HS-27A (cell line): ENCODE data around the gene ZFP30.
"Not testable (repeated sequence)": the region's sequence is repeated elsewhere in the genome, so short reads cannot be mapped to it uniquely, and the experiment has no call there.

ENCODE experiments used
- DNase-seq: peaks from one replicate; pipeline ENCODE4 v3.0.0-alpha.2; 2012; ENCODE audit warnings: low read depth, missing footprints

ZFP30 gene

DNA sequence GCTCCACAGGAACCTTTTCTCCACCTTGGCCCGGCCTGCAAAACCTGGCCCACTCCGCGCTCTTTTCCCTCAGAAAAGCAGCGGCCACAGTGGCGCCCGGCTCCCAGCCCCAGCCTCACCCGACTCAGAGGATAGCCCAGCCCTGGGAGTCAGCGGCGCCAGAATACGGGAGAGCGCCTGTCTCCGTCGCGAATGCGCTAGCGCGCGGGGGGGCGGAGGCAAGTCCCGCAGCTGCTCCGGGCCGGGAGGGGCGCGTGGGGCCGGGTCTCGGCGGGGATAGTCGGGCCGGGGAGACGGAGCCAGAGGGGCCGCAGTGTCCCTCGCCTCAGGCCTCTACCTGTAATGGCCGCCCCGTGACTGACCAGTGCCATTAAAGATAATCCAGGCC is at the start of gene ZFP30:
Gene ZFP30 (minus strand): TSS at position 165 of the 388 bp plus-strand sequence. CDS start 7,643 bp downstream, outside the sequence.
- peak; percentile 69 for DNase-seq

DNA sequence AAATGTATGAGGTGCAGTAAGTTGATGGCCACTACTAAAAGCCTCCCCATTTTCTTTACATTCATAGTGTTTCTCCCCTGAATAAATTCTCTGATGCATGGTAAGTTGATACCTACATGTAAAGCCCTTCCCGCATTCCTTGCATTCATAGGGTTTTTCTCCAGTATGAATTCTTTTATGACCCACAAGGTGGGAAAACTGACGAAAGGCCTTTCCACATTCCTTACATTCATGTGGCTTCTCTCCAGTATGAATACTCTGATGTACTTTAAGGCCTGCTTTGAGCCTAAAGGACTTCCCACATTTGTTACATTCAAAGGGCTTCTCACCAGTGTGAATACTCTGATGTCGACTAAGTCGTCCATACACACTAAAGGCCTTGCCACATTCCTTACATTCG is 43.8 kb upstream of the ZFP30 start:
- DNase-seq, result peak; percentile 31

DNA sequence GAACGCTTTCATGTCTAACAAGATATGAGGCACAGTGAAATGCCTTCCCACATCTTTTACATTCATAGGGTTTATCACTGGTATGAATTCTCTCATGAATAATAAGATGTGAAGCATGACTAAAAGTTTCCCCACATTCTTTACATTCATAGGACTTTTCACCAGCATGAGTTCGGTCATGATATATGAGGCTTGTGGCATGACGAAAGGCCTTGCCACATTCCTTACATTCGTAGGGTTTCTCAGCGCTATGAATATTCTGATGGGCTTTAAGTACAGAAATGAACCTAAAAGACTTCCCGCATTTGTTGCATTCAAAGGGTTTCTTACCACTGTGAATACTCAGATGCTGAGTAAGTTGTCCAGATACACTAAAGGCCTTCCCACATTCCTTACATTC is 43.0 kb upstream of the ZFP30 start:
- peak; percentile 14 for DNase-seq

DNA sequence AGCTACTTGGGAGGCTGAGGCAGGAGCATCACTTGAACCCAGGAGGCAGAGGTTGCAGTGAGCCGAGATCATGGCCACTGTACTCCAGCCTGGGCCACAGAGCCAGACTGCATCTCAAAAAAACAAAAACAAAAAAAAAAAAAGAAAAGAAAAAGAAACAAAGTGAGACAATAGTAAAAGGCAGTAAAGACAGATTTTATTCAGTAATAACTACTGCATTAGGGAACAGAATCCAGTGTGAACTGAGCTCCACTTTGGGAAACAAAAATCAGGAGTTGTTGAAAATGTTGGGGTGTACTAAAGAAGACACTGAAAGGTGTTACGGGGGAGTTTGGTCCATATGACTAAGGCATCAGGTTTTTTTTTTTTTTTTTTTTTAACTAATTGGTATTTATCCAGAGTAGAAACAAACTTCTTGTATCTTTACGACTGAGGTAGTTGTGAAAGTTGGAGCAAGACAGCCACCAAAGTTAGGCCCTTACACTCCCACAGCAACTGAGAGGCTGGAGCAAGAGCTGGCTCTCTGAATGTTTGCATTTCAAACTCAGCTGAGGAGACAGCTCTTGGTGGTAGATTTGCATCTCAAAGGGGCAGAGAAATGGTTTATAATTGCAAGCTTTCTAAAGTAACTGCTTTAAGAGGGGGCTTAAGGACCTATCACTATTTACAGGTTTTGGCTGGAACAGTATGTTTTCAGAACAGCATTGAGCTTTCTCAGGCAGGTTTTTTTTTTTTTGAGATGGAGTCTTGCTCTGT is 40.1 kb upstream of the ZFP30 start:
- no peak for DNase-seq

DNA sequence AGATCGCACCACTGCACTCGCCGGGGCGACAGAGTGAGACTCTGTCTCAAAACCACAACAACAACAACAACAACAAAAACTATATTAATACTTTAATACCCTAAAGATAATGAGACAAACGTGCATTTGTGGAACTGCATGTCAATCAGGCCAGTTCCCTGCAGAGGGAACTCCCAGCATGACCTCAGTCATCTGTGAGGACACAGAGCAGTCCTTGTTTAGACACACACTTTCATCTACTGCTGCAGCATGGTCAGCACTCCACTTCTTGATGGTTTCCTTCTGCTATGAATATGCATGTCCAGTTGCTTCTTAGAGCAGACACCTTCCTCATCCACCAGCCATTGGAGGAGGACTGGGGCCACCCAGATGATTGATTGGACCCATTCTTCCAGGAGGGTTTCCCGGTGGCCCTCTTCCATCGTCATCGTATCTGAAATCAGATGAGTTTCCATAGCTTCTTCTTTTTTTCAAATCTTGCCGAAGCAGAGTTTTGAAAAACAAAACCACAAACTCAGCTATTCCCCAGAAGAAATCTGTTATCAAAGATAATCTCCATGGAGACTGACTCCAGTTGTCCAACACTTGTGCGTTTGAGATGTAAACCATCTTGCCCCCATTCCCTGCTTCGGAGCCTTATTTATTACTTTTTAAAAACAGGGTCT is 37.8 kb upstream of the ZFP30 start:
- DNase-seq, result no peak

DNA sequence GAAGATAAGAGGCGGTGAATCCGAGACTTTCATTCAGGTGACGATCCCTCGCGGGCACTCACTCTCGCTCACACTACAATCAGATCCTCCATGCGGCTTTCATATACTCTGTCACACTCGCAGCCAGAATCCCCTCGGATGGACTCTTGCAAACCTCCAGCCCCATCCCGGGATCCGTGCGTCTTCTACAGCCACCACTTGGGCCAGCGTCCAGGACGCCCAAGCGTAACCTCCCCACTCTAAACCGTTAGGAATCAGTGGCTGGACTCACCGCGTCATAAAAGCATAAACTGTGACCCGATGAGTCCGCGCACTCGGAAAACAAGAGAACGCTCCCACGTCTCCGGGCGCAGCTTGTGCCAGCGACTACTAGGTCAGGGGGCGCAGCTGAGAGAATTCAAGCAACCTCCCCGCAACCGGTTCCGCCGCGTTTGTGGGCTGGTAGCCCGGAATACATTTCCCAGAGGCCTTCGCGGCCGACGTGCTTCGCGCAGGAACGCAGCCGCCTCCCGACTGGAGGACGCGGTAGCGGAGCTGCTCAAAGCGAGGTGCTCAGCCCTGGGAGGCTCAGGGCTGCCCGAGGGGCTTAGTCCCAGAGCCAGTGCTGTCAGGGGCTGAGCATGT is 36.7 kb upstream of the ZFP30 start:
- no peak for DNase-seq

DNA sequence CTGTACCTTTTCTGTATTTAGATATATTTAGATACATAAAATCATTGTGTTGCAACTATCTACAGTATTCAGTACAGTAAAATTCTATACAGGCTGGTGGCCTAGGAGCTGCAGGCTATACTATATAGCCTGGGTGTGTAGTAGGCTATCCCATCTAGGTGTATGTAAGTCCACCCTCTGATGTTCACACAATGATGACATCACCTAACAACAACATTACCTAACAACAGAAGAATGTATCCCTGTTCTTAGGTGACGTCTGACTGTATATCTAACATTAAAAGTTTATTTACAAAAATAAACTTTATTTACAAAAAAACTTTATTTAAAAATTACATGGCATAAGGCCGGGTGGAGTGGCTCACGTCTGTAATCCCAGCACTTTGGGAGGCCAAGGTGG is 28.3 kb upstream of the ZFP30 start:
- no peak for DNase-seq

DNA sequence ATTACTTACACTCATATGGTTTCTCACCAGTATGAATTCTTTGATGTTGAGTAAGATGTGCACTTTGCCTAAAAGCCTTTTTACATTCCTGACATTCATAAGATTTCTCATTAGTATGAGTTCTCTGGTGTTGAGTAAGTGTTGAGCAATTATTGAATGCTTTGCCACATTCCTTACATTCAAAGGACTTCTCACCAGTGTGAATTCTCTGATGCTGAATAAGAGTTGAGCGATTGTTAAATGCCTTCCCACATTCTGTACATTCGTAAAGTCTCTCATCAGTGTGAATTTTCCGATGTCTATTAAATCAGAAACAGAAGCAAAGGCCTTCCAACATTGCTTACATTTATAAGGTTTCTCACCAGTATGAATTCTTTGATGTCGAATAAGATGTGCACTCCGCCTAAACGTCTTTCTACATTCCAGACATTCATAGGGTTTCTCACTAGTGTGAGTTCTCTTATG is 14.2 kb upstream of the ZFP30 start:
- no peak for DNase-seq

DNA sequence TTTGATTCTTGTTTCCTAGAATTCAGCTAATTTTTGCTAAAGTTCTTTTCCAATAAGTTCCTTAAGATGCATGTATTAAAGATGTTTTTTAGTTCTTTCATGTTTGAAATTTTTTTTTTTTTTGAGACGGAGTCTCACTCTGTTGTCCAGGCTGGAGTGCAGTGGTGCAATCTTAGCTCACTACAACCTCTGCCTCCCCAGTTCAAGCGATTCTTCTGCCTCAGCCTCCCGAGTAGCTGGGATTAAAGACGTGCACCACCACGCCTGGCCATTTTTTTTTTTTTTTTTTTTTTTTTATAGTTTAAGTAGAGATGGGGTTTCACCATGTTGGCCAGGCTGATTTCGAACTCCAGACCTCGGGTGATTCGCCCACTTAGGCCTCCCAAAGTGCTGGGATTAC is 1.9 kb upstream of the ZFP30 start:
- DNase-seq, result not testable (repeated sequence)

DNA sequence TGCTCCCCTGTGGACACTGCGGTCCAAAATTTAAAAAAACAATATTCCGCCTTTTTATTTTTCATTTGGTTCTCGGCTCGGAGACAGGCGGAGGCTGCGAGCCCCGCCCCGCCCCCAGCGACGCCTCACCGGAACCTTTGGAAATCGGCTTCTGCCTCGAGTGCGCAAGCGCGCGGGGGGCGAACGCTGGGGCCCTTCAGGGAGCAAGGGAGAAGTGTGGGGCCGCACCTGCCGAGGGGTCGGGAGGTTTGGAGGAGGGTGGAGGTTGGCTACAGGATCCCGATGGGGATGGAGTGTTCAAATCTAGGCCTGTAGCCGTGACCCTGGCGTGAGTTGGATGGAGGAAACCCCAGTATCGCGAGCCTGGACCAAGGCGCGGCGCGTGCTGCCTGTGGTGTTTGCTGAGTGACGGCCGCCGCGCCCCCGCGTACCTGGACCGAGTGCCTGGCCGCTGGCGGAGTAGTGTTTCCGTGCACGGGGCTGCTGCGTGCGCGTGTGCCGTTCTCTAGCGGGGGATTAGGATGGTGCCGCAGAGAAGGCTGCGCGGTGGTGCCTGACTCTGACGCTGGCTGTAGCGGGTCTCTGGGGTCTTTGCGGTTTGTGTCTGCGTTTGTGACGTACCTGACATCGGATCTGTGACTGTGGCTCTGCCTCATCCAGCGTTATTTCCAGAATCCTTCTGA is 565 bp upstream of the ZFP30 start:
- DNase-seq, result peak; percentile 89

DNA sequence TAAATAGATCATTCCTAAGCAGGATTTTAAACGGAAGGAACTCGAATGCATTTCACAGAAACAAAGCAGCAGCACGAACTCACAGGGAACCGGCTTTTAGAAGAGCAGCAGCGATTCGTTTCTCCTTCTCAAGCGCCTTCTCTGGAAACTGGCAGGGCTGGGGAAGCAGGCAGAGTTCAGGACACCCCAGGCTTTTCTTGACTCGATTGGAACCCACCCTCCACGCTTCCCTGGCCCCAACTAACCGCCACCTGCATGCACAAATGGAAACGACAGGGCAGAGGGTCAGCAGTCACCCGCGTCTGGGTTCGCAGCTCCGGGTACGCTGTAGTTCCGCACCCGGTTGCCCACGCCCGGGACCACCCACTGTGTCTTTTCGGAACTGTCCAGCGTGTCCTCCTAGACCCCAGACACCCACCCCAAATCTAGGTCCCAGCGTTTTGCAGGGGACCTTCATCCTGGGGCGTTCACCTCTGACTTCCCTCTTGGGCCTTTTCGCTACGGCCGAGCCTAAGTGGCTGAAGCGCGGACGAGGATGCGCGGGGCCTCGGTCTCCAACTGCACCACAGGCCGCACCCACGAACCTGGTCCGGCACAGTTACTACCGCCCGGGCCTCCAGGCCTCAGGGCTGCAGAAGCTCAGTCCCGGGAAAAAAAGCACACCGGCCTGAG is 500 bp downstream of the ZFP30 start:
- peak; percentile 63 for DNase-seq

DNA sequence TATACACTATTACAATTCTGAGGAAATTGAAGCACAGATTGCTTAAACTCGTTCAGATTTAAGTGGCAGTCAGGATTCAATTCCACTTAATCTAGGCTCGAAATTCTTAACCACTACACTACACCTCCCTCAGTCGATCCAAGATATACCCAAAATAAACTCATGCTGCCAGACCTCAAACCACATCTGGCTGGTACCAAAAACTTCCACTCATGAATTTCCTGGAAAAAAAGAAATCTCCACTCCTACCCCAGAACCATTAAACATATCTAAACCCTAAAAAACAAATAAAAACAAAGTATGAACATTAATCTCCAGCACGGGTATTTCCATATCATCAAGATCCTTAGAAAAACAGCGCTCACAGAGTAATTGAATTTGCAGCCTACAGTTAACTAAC is 1.1 kb downstream of the ZFP30 start:
- DNase-seq, result peak; percentile 15

DNA sequence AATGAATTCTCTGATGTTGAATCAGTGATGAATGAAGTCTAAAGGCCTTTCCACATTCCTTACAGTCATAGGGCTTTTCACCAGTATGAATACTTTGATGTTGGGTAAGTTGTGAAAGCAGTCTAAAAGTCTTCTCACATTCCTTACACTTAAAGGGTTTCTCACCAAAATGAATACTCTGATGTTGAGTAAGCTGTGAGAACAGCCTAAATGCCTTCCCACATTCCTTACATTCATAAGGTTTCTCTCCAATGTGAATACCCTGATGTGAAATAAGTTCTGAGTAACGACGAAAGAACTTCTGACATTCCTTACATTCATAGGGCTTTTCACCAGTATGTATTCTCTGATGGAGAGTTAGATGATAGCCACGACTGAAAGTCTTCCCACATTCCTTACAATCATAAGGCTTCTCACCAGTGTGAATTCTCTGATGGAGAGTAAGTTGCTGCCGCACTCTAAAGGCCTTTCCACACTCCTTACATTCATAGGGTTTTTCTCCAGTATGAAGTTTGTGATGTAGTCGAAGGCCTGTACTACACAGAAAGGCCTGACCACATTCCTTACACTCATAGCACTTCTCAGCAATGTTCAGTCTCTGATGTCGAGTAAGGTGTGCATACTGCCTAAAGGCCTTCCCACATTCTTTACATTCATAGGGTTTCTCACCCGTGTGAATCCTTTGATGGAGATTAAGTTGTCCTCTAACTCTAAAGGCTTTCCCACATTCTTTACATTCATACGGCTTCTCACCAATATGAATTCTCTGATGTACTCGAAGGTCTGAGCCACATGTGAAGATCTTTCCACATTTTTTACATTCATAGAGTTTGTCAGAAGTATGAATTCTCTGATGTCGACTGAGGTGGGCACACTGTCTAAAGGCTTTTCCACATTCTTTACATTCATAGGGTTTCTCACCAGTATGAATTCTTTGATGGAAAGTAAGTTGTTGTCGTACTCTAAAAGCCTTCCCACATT is 19.9 kb downstream of the ZFP30 start:
- no peak for DNase-seq

DNA sequence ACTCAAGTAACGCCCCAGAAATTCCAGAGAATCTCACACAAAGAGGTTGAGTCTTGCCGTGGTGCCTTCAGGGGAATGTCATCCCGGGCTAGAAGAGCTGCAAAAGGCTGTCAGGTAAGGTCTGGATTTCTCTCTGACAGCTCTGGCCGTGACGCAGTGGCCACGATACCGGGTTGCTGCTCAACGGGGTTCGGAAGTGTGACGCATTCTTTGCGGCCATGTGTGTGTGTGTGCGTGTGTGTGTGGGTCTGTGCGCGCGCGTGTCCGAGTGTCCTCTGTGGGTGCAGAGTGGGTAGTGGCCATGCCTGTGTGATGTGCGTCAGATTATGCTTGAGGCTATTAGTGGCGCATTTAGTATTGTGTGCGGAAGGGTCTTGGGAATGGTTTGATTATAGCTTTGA is 60.3 kb downstream of the ZFP30 start:
- no peak for DNase-seq

DNA sequence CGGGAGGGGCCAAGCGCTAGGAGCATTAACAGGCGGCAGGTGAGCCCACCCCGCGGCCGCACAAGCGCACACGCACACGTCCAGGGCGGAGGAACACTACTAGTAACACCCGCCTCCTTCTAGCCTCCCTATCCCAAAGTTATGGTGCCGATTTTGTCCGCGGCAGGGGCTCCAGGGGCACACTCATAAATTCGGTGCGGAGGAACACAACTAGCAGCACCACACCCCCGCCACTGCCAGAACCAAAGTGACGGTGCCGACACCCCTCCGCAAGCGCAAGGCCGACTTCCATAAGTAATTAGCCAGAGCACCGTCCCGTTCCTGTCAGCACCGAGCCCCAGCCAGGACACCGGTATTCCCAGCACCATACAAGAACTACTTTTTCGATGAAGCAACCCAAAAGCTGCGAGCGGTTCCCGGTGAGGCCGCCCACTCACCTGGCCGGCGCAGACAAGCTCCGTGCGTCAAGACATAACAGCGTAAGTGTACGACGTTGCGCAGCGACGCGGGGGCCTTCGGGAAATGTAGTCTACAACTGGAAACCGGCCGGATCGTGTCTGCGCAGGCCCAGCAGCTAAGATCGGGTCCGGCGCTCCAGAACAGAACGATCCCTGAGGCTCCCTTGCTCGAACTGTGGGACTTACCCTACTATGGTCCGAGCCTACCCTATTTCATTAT is 60.8 kb downstream of the ZFP30 start, which contains the start of the genes ZNF540 and ZNF571:
Gene ZNF540 (plus strand): TSS at position 573 of the 678 bp plus-strand sequence. CDS start 3,572 bp downstream, outside the sequence.
Gene ZNF571 (minus strand): TSS at position 489 of the 678 bp plus-strand sequence. CDS start 8,116 bp downstream, outside the sequence.
- peak; percentile 95 for DNase-seq

DNA sequence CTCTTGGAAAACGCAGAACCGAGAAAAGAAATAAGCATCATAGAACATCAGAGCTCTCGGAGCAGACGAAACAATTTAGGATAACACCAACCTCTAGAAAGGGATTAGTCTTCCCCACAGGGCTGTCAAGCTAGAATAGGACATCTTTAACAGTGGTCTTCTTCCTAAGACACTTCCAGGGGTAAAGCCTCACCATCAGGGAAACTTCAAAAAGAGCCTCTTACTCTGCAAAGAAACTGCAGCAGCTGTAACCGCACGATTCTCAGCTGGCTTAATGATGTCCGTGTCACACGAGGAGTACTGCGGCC is 61.3 kb downstream of the ZFP30 start:
- DNase-seq, result peak; percentile 17

DNA sequence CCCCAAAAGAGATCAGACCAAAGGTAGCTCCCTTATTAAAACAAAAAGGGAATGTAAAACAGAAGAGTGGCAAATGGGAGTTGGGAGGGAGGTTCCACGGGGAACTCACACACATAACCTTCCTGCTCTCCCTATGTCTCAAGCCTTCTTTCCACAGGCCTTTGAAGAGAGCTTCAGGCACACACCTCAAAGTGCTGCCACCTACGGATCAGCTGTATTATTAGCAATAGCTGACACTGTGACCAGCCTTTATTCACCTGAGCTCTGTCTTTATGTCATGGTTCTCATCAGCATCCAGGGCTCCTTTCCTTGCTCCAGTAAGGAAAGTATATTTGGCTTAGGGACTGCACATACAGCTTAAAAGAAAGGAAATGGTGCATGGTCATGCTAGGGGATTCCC is 71.9 kb downstream of the ZFP30 start:
- no peak for DNase-seq

DNA sequence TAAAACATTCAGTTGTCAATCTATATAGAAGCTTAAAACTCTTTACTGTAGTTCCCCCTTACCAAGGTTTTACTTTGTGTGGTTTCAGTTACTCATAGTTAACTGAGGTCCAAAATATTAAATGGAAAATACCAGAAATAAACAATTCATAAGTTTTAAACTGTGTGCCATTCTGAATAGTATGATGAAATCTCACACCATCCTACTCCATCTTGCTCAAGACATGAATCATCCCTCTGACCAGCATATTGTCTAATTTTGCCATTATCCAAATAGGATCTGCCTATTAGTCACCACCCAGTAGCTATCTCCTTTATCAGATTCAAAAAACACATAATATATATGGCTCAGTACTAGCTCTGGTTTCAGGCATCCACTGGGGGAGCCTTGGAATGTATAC is 83.1 kb downstream of the ZFP30 start:
- no peak for DNase-seq

DNA sequence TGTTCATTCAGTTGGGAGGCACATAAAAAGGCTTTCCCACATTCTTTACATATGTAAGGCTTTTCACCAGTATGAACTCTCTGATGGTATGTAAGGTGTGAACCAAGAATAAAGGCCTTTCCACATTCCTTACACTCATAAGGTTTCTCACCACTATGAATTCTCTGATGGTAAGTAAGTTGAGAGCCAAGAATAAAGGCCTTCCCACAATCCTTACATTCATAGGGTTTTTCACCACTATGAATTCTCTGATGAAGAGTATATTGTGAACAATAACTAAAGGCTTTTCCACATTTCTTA is 89.9 kb downstream of the ZFP30 start:
- no peak for DNase-seq
